ENCODE measurements around the gene ATP2A3.

ATP2A3 gene

GRCh38 chr17:3890878-3891219, 73.4 kb downstream of the ATP2A3 start:
- no peaks in the 10 kb centered on the region for H3K9me3 ChIP-seq (ENCODE audit: low read length)
- H3K27me3 ChIP-seq (ENCODE audit: insufficient read depth, low read length), result peaks cover 8% of the 10 kb centered on the region; the same call in 1 of the 2 replicates
- H3K4me1 ChIP-seq (ENCODE audit: insufficient read depth, low read length, severe bottlenecking), result peaks cover 14% of the 10 kb centered on the region
- no peaks in the 10 kb centered on the region for H3K36me3 ChIP-seq (ENCODE audit: insufficient read depth, low read length)
- H3K9ac ChIP-seq (ENCODE audit: low read length), result no peak overlapping the region
- no peak overlapping the region for H2AFZ ChIP-seq (ENCODE audit: low read length)
- H3K27ac ChIP-seq (ENCODE audit: low read depth, low read length, poor library complexity, severe bottlenecking), result no peak overlapping the region
- H3K79me2 ChIP-seq (ENCODE audit: insufficient read depth, low read length), result no peaks in the 10 kb centered on the region
- no peak overlapping the region for H3K4me2 ChIP-seq (ENCODE audit: low read length)
- H3K9me2 ChIP-seq (ENCODE audit: low read depth, low read length), result no peaks in the 10 kb centered on the region
- no peaks in the 10 kb centered on the region for H3F3A ChIP-seq (ENCODE audit: insufficient read depth, low read length)
- H4K20me1 ChIP-seq (ENCODE audit: insufficient read depth, low read length), result no peaks in the 10 kb centered on the region
- H3K4me3 ChIP-seq (ENCODE audit: low read depth, low read length, poor library complexity, severe bottlenecking), result no peak overlapping the region
- TF ChIP-seq CTCF (IDR thresholded peaks at IDR 0.05; ENCODE audit: low read length), result no peak
- no peak for TF ChIP-seq EZH2 (IDR thresholded peaks at IDR 0.05; ENCODE audit: borderline replicate concordance, low read length)

- Histone ChIP-seq H3K79me2 (ENCODE audit: insufficient read depth, low read length) (no peaks in the 10 kb centered on the region), H3F3A (ENCODE audit: insufficient read depth, low read length) (no peaks in the 10 kb centered on the region), H3K9ac (ENCODE audit: low read length) (no peak overlapping the region), H3K27me3 (ENCODE audit: insufficient read depth, low read length) (peaks cover 8% of the 10 kb centered on the region; the same call in 1 of the 2 replicates), H3K9me2 (ENCODE audit: low read depth, low read length) (no peaks in the 10 kb centered on the region), H2AFZ (ENCODE audit: low read length) (no peak overlapping the region), H3K4me2 (ENCODE audit: low read length) (no peak overlapping the region), H3K4me1 (ENCODE audit: insufficient read depth, low read length, severe bottlenecking) (peaks cover 14% of the 10 kb centered on the region), H3K36me3 (ENCODE audit: insufficient read depth, low read length) (no peaks in the 10 kb centered on the region), H3K9me3 (ENCODE audit: low read length) (no peaks in the 10 kb centered on the region), H3K27ac (ENCODE audit: low read depth, low read length, poor library complexity, severe bottlenecking) (no peak overlapping the region), H4K20me1 (ENCODE audit: insufficient read depth, low read length) (no peaks in the 10 kb centered on the region), H3K4me3 (ENCODE audit: low read depth, low read length, poor library complexity, severe bottlenecking) (no peak overlapping the region)
- TF ChIP-seq CTCF (IDR thresholded peaks at IDR 0.05; ENCODE audit: low read length) (no peak), EZH2 (IDR thresholded peaks at IDR 0.05; ENCODE audit: borderline replicate concordance, low read length) (no peak)
Measured at GRCh38 chr17:3890082-3890877, 74.0 kb downstream of the ATP2A3 start.

GRCh38 chr17:3889325-3890012, 74.8 kb downstream of the ATP2A3 start:
- Histone ChIP-seq H3K4me3 (ENCODE audit: low read depth, low read length, poor library complexity, severe bottlenecking) (no peak overlapping the region), H3K36me3 (ENCODE audit: insufficient read depth, low read length) (no peaks in the 10 kb centered on the region), H3K4me1 (ENCODE audit: insufficient read depth, low read length, severe bottlenecking) (peaks cover 14% of the 10 kb centered on the region), H4K20me1 (ENCODE audit: insufficient read depth, low read length) (no peaks in the 10 kb centered on the region), H3K79me2 (ENCODE audit: insufficient read depth, low read length) (no peaks in the 10 kb centered on the region), H3K27me3 (ENCODE audit: insufficient read depth, low read length) (peaks cover 8% of the 10 kb centered on the region; the same call in 1 of the 2 replicates), H3K9me2 (ENCODE audit: low read depth, low read length) (no peaks in the 10 kb centered on the region), H3F3A (ENCODE audit: insufficient read depth, low read length) (no peaks in the 10 kb centered on the region), H3K9ac (ENCODE audit: low read length) (no peak overlapping the region), H3K27ac (ENCODE audit: low read depth, low read length, poor library complexity, severe bottlenecking) (no peak overlapping the region), H3K4me2 (ENCODE audit: low read length) (no peak overlapping the region), H2AFZ (ENCODE audit: low read length) (no peak overlapping the region), H3K9me3 (ENCODE audit: low read length) (no peaks in the 10 kb centered on the region)
- TF ChIP-seq EZH2 (IDR thresholded peaks at IDR 0.05; ENCODE audit: borderline replicate concordance, low read length), result no peak
- TF ChIP-seq CTCF (IDR thresholded peaks at IDR 0.05; ENCODE audit: low read length), result no peak

All from OCI-LY1 (cell line).